Measurements from ENCODE around the gene MGAT4A.

DNA sequence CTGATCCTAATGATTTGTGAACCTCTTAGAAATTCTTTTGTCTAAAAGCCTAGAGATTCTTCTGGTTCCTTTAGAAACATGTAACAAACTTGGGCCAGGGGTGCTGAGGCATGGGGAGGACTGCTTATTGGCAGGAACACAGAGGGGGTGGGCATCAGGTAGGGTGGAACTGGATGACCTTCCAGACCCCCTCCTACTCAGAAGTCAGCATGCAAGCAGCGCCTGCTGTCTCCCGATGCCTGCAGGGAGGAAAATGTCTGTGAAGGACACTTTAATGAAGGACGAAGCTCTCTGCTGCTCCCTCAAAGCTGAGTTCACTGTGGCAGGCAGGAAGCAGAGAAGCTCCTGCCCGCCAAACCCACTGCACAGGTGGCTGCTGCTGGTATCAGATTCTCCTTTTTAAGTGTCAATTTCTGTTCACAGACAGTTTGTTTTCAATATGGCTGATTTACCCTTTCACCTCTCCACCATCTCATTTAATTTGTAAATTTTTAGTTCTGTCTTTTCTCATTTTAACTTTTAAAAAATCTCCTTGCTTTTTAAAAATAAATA, 142.0 kb downstream of the MGAT4A start:
- TF ChIP-seq, protein P1, sequence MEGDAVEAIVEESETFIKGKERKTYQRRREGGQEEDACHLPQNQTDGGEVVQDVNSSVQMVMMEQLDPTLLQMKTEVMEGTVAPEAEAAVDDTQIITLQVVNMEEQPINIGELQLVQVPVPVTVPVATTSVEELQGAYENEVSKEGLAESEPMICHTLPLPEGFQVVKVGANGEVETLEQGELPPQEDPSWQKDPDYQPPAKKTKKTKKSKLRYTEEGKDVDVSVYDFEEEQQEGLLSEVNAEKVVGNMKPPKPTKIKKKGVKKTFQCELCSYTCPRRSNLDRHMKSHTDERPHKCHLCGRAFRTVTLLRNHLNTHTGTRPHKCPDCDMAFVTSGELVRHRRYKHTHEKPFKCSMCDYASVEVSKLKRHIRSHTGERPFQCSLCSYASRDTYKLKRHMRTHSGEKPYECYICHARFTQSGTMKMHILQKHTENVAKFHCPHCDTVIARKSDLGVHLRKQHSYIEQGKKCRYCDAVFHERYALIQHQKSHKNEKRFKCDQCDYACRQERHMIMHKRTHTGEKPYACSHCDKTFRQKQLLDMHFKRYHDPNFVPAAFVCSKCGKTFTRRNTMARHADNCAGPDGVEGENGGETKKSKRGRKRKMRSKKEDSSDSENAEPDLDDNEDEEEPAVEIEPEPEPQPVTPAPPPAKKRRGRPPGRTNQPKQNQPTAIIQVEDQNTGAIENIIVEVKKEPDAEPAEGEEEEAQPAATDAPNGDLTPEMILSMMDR (IDR thresholded peaks at IDR 0.05) = no peak
- no peak for TF ChIP-seq POLR2A (IDR thresholded peaks at IDR 0.05)
